ENCODE data around the gene NDUFA13. TPM values are rescaled to one million over a fixed set of nuclear protein-coding genes. Genes with fewer than 3 reads are reported as not detected.

Gene NDUFA13
- total RNA-seq, 1 experiment from 2014 or later: 339 TPM

- ChIA-PET RAD21 (ENCODE audit: low non-redundant PET in 1 of 2, low total read pairs in 2 of 2, uncharacterized antibody in 2 of 2, unreplicated experiment in 2 of 2) (interaction anchor here in 1 of 2 experiments (0.6 kb wide), 1 partner anchor 27 kb away, joined by 3 read pairs; no protein-coding TSS in a partner anchor), CTCF (no interaction called here), POLR2A (no interaction called here)
- no peak overlapping the region for H2AFZ ChIP-seq (ENCODE audit: low read depth, low read length, poor library complexity, severe bottlenecking)
- H3K4me2 ChIP-seq (ENCODE audit: low read length): no peak overlapping the region
- H3K79me2 ChIP-seq (ENCODE audit: insufficient read depth, low read length): peaks cover 54% of the 10 kb centered on the region
- H3K9ac ChIP-seq (ENCODE audit: low read length): no peak overlapping the region
- H3K36me3 ChIP-seq (ENCODE audit: control insufficient read depth in 1 of 2, insufficient read depth in 2 of 2, low read length in 2 of 2): peaks cover 1 to 13% of the 10 kb centered on the region in 2 experiments; a peak in 3 of 4 replicates
- ATAC-seq (no peak), DNase-seq (ENCODE audit: low read depth, low spot score) (no peak)
- BruUV-seq (replicated peaks): no TSS peak
- TF ChIP-seq POLR2AphosphoS5 (IDR thresholded peaks at IDR 0.05; ENCODE audit: low read depth, low read length) (no peak), ZNF274 (IDR thresholded peaks at IDR 0.05; ENCODE audit: low read depth, low read length) (no peak), POLR2A (IDR thresholded peaks at IDR 0.05; ENCODE audit: borderline replicate concordance, extremely low read depth, insufficient read depth, insufficient read length) (no peak), EGR1 (IDR thresholded peaks at IDR 0.05; ENCODE audit: low read depth) (no peak), REST (IDR thresholded peaks at IDR 0.05; ENCODE audit: low read depth) (no peak), CEBPB (IDR thresholded peaks at IDR 0.05; ENCODE audit: low read depth) (no peak)
- no peak overlapping the region for H3K27ac ChIP-seq (ENCODE audit: low read depth, low read length)
- intact Hi-C loops (cut with micrococcal nuclease): no loop called here
- no peaks in the 10 kb centered on the region for H4K20me1 ChIP-seq (ENCODE audit: insufficient read depth)
- no peak overlapping the region for H3K4me3 ChIP-seq (replicated peaks in 1 of 2; ENCODE audit: low read depth in 1 of 2, low read length in 2 of 2)
- no peaks in the 10 kb centered on the region for H3K9me2 ChIP-seq (ENCODE audit: insufficient read depth)
- H3K9me3 ChIP-seq (ENCODE audit: control insufficient read depth in 1 of 2, insufficient read depth in 1 of 2, low read depth in 1 of 2, low read length in 2 of 2): no peaks in the 10 kb centered on the region
- no peaks in the 10 kb centered on the region for H3K27me3 ChIP-seq (ENCODE audit: insufficient read depth, low read length)
- H3K4me1 ChIP-seq (ENCODE audit: control insufficient read depth in 1 of 2, insufficient read depth in 2 of 2, low read length in 2 of 2): no peaks in the 10 kb centered on the region
Observed at GRCh38 chr19:19525611-19526380, 9.8 kb downstream of the NDUFA13 start.

Measured in HCT116 (cell line).